ENCODE data around the gene NAV3.

The NAV3 gene

GRCh38 chr12:78120866-78121560 is 290.3 kb downstream of the NAV3 start:
- Histone ChIP-seq H3K27me3 (replicated peaks; ENCODE audit: control insufficient read depth, insufficient read depth, low read length) (no peaks in the 10 kb centered on the region), H3K36me3 (ENCODE audit: control insufficient read depth, insufficient read depth, low read length, severe bottlenecking) (peaks cover 34% of the 10 kb centered on the region), H3K9ac (ENCODE audit: low read length) (peak overlapping the region; percentile 50), H3K4me1 (ENCODE audit: control insufficient read depth, insufficient read depth, low read length) (peaks cover 30% of the 10 kb centered on the region), H3K4me3 (ENCODE audit: low read length) (no peak overlapping the region), H3K9me3 (ENCODE audit: control insufficient read depth, low read length) (no peaks in the 10 kb centered on the region)
- peak; percentile 72 for DNase-seq (ENCODE audit: low read depth)

GRCh38 chr12:78121969-78122610 is 291.4 kb downstream of the NAV3 start:
- no peaks in the 10 kb centered on the region for H3K9me3 ChIP-seq (ENCODE audit: control insufficient read depth, low read length)
- H3K36me3 ChIP-seq (ENCODE audit: control insufficient read depth, insufficient read depth, low read length, severe bottlenecking): peaks cover 34% of the 10 kb centered on the region
- H3K9ac ChIP-seq (ENCODE audit: low read length): no peak overlapping the region
- no peak for DNase-seq (ENCODE audit: low read depth)
- H3K27me3 ChIP-seq (replicated peaks; ENCODE audit: control insufficient read depth, insufficient read depth, low read length): no peaks in the 10 kb centered on the region
- peaks cover 30% of the 10 kb centered on the region for H3K4me1 ChIP-seq (ENCODE audit: control insufficient read depth, insufficient read depth, low read length)
- no peak overlapping the region for H3K4me3 ChIP-seq (ENCODE audit: low read length)

GRCh38 chr12:78128211-78128610 is 297.5 kb downstream of the NAV3 start:
- peaks cover 9% of the 10 kb centered on the region for H3K4me1 ChIP-seq (ENCODE audit: control insufficient read depth, insufficient read depth, low read length)

GRCh38 chr12:78143717-78144116 is 313.0 kb downstream of the NAV3 start:
- H3K27me3 ChIP-seq (replicated peaks; ENCODE audit: control insufficient read depth, insufficient read depth, low read length): no peaks in the 10 kb centered on the region
- no peak for DNase-seq (ENCODE audit: low read depth)
- H3K36me3 ChIP-seq (ENCODE audit: control insufficient read depth, insufficient read depth, low read length, severe bottlenecking): peaks cover 42% of the 10 kb centered on the region
- H3K9me3 ChIP-seq (ENCODE audit: control insufficient read depth, low read length): no peaks in the 10 kb centered on the region
- peaks cover 6% of the 10 kb centered on the region for H3K4me1 ChIP-seq (ENCODE audit: control insufficient read depth, insufficient read depth, low read length)
- H3K4me3 ChIP-seq (ENCODE audit: low read length): no peak overlapping the region
- no peak overlapping the region for H3K9ac ChIP-seq (ENCODE audit: low read length)

More at GRCh38 chr12:78128211-78128610, 297.5 kb downstream of the NAV3 start:
- H3K27me3 ChIP-seq (replicated peaks; ENCODE audit: control insufficient read depth, insufficient read depth, low read length): no peaks in the 10 kb centered on the region
- no peak for DNase-seq (ENCODE audit: low read depth)
- no peaks in the 10 kb centered on the region for H3K9me3 ChIP-seq (ENCODE audit: control insufficient read depth, low read length)
- peaks cover 37% of the 10 kb centered on the region for H3K36me3 ChIP-seq (ENCODE audit: control insufficient read depth, insufficient read depth, low read length, severe bottlenecking)
- H3K9ac ChIP-seq (ENCODE audit: low read length): no peak overlapping the region
- no peak overlapping the region for H3K4me3 ChIP-seq (ENCODE audit: low read length)

GRCh38 chr12:78145398-78145797 is 314.7 kb downstream of the NAV3 start:
- Histone ChIP-seq H3K9ac (ENCODE audit: low read length) (no peak overlapping the region), H3K36me3 (ENCODE audit: control insufficient read depth, insufficient read depth, low read length, severe bottlenecking) (peaks cover 33% of the 10 kb centered on the region), H3K4me3 (ENCODE audit: low read length) (no peak overlapping the region), H3K4me1 (ENCODE audit: control insufficient read depth, insufficient read depth, low read length) (peaks cover 13% of the 10 kb centered on the region), H3K27me3 (replicated peaks; ENCODE audit: control insufficient read depth, insufficient read depth, low read length) (no peaks in the 10 kb centered on the region), H3K9me3 (ENCODE audit: control insufficient read depth, low read length) (no peaks in the 10 kb centered on the region)
- no peak for DNase-seq (ENCODE audit: low read depth)

GRCh38 chr12:78146365-78146772 is 315.7 kb downstream of the NAV3 start:
- Histone ChIP-seq H3K4me3 (ENCODE audit: low read length) (no peak overlapping the region), H3K36me3 (ENCODE audit: control insufficient read depth, insufficient read depth, low read length, severe bottlenecking) (peaks cover 30% of the 10 kb centered on the region), H3K27me3 (replicated peaks; ENCODE audit: control insufficient read depth, insufficient read depth, low read length) (no peaks in the 10 kb centered on the region), H3K4me1 (ENCODE audit: control insufficient read depth, insufficient read depth, low read length) (peaks cover 13% of the 10 kb centered on the region), H3K9ac (ENCODE audit: low read length) (no peak overlapping the region), H3K9me3 (ENCODE audit: control insufficient read depth, low read length) (no peaks in the 10 kb centered on the region)
- DNase-seq (ENCODE audit: low read depth): peak; percentile 82

- Histone ChIP-seq H3K9ac (ENCODE audit: low read length) (no peak overlapping the region), H3K27me3 (replicated peaks; ENCODE audit: control insufficient read depth, insufficient read depth, low read length) (no peaks in the 10 kb centered on the region), H3K4me3 (ENCODE audit: low read length) (no peak overlapping the region), H3K9me3 (ENCODE audit: control insufficient read depth, low read length) (no peaks in the 10 kb centered on the region), H3K36me3 (ENCODE audit: control insufficient read depth, insufficient read depth, low read length, severe bottlenecking) (peaks cover 28% of the 10 kb centered on the region), H3K4me1 (ENCODE audit: control insufficient read depth, insufficient read depth, low read length) (peaks cover 7% of the 10 kb centered on the region)
- DNase-seq (ENCODE audit: low read depth): no peak
These were observed 318.8 kb downstream of the NAV3 start for GRCh38 chr12:78149459-78149858.

GRCh38 chr12:78155546-78155945 is 324.9 kb downstream of the NAV3 start:
- no peaks in the 10 kb centered on the region for H3K27me3 ChIP-seq (replicated peaks; ENCODE audit: control insufficient read depth, insufficient read depth, low read length)
- H3K36me3 ChIP-seq (ENCODE audit: control insufficient read depth, insufficient read depth, low read length, severe bottlenecking): peaks cover 34% of the 10 kb centered on the region
- no peak overlapping the region for H3K4me3 ChIP-seq (ENCODE audit: low read length)
- no peaks in the 10 kb centered on the region for H3K4me1 ChIP-seq (ENCODE audit: control insufficient read depth, insufficient read depth, low read length)
- no peaks in the 10 kb centered on the region for H3K9me3 ChIP-seq (ENCODE audit: control insufficient read depth, low read length)
- H3K9ac ChIP-seq (ENCODE audit: low read length): no peak overlapping the region
- DNase-seq (ENCODE audit: low read depth): no peak

GRCh38 chr12:78156751-78157150 is 326.1 kb downstream of the NAV3 start:
- Histone ChIP-seq H3K9ac (ENCODE audit: low read length) (no peak overlapping the region), H3K4me1 (ENCODE audit: control insufficient read depth, insufficient read depth, low read length) (no peaks in the 10 kb centered on the region), H3K36me3 (ENCODE audit: control insufficient read depth, insufficient read depth, low read length, severe bottlenecking) (peaks cover 39% of the 10 kb centered on the region), H3K27me3 (replicated peaks; ENCODE audit: control insufficient read depth, insufficient read depth, low read length) (no peaks in the 10 kb centered on the region), H3K4me3 (ENCODE audit: low read length) (no peak overlapping the region), H3K9me3 (ENCODE audit: control insufficient read depth, low read length) (no peaks in the 10 kb centered on the region)
- no peak for DNase-seq (ENCODE audit: low read depth)

- DNase-seq (ENCODE audit: low read depth): no peak
- H3K4me3 ChIP-seq (ENCODE audit: low read length): no peak overlapping the region
- H3K4me1 ChIP-seq (ENCODE audit: control insufficient read depth, insufficient read depth, low read length): no peaks in the 10 kb centered on the region
- H3K27me3 ChIP-seq (replicated peaks; ENCODE audit: control insufficient read depth, insufficient read depth, low read length): no peaks in the 10 kb centered on the region
- no peaks in the 10 kb centered on the region for H3K9me3 ChIP-seq (ENCODE audit: control insufficient read depth, low read length)
- H3K9ac ChIP-seq (ENCODE audit: low read length): no peak overlapping the region
- peaks cover 40% of the 10 kb centered on the region for H3K36me3 ChIP-seq (ENCODE audit: control insufficient read depth, insufficient read depth, low read length, severe bottlenecking)
These were observed 326.5 kb downstream of the NAV3 start for GRCh38 chr12:78157199-78157598.

GRCh38 chr12:78164154-78164553 is 333.5 kb downstream of the NAV3 start:
- no peak overlapping the region for H3K4me3 ChIP-seq (ENCODE audit: low read length)
- H3K4me1 ChIP-seq (ENCODE audit: control insufficient read depth, insufficient read depth, low read length): no peaks in the 10 kb centered on the region
- H3K9me3 ChIP-seq (ENCODE audit: control insufficient read depth, low read length): no peaks in the 10 kb centered on the region
- H3K9ac ChIP-seq (ENCODE audit: low read length): no peak overlapping the region
- no peaks in the 10 kb centered on the region for H3K27me3 ChIP-seq (replicated peaks; ENCODE audit: control insufficient read depth, insufficient read depth, low read length)
- peaks cover 49% of the 10 kb centered on the region for H3K36me3 ChIP-seq (ENCODE audit: control insufficient read depth, insufficient read depth, low read length, severe bottlenecking)
- DNase-seq (ENCODE audit: low read depth): no peak

All from adipocyte (in vitro differentiated cells).